Activated naive CD4-positive, alpha-beta T cell treated with anti-CD3 and anti-CD28 coated beads for 36 hours (primary cell): ENCODE results near the gene SDK1. TPM values are rescaled to one million over a fixed set of nuclear protein-coding genes. Genes with fewer than 3 reads are reported as not detected.
A peak's percentile ranks its signal among the peaks of the same experiment; 100 is the strongest.

ENCODE experiments used
- CTCF ChIA-PET: fragments of 350-600 bp; sonication (Branson Sonifier 250); formaldehyde crosslinking; loops from one replicate; lab custom pipeline; 2021; ENCODE audit warnings: antibody characterized with exemption; lab: Charles Lee
- DNase-seq: peaks from one replicate; pipeline ENCODE4 v3.0.0-alpha.2; 2020
- H3K27ac Mint-ChIP-seq: one replicate; pipeline ENCODE4 v1.8.0; 2021; ENCODE audit warnings: mild to moderate bottlenecking, mixed read lengths
- H3K27me3 Mint-ChIP-seq: one replicate; pipeline ENCODE4 v1.8.0; 2021; ENCODE audit warnings: low read depth, mixed read lengths
- H3K36me3 Mint-ChIP-seq: one replicate; pipeline ENCODE4 v1.8.0; 2021; ENCODE audit warnings: low read depth, mixed read lengths
- H3K4me1 Mint-ChIP-seq: one replicate; pipeline ENCODE4 v1.8.0; 2021; ENCODE audit warnings: low read depth, mixed read lengths
- H3K4me3 Mint-ChIP-seq: one replicate; pipeline ENCODE4 v1.8.0; 2021; ENCODE audit warnings: mild to moderate bottlenecking, moderate library complexity, mixed read lengths
- H3K9me3 Mint-ChIP-seq: one replicate; pipeline ENCODE4 v1.8.0; 2021; ENCODE audit warnings: mixed read lengths
- intact Hi-C: fragments of 100-400 bp; cut with micrococcal nuclease; formaldehyde crosslinking; loops from one replicate; pipeline ENCODE4 v1.15.1; 2023
- total RNA-seq, 2 experiments: library from RNA; stranded (reverse); gene quantifications; one replicate each; pipeline ENCODE4 v1.2.3, GENCODE V29; 2021

SDK1 gene
- total RNA-seq, 2 experiments from 2014 or later = 1.3 to 2.0 TPM

DNA sequence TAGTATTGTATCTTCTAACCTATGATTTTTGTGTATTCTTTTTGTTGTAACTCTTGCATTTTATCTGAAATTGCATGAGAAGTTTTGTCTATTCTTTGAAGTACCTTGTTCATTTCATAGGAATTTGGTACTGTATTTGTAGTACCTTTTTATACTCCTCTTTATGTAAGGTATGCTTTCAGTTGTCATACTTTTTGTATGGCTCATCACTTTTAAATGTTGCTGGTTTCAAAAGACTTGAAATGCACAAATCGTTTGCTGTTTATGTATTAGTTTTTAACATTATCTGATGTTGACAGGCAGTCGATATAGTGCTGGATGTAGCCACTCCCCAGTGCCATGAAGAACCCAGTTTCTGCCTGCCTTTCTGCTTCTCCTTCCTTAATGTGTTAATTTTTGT is 158.1 kb downstream of the SDK1 start:
- no peak overlapping the region for H3K27ac Mint-ChIP-seq
- intact Hi-C loops = no loop called here
- H3K4me3 Mint-ChIP-seq = no peak overlapping the region
- H3K27me3 Mint-ChIP-seq = no peaks in the 10 kb centered on the region
- no peak for DNase-seq
- H3K9me3 Mint-ChIP-seq = peaks cover 9% of the 10 kb centered on the region
- peaks cover 45% of the 10 kb centered on the region for H3K4me1 Mint-ChIP-seq
- peaks cover 7% of the 10 kb centered on the region for H3K36me3 Mint-ChIP-seq
- CTCF ChIA-PET = no interaction called here

DNA sequence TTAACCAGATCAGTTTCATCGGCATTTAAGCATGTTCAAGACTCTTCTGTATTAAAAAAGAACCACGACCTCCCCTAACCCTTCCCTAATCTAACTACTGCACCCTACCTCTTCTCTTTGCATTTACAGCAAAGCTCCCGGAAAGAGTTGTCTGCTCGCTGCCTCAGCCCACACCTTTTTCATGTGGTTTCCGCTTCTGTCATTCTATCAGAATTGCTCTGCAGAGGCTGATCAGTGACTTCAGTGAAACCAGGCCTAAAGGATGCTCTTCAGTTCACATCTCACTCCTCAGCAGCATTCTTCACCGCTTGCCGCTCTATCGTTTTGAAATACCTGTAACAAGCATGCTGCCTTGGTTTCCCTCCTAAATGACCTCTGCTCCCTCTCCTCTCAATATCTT is 160.9 kb downstream of the SDK1 start:
- peaks cover 54% of the 10 kb centered on the region for H3K4me1 Mint-ChIP-seq
- CTCF ChIA-PET = interaction anchor here (1.0 kb wide), 1 partner anchor 162 kb away, joined by 3 read pairs; no protein-coding TSS in a partner anchor
- no peaks in the 10 kb centered on the region for H3K27me3 Mint-ChIP-seq
- peak; percentile 90 for DNase-seq
- peaks cover 5% of the 10 kb centered on the region for H3K9me3 Mint-ChIP-seq
- peaks cover 5% of the 10 kb centered on the region for H3K36me3 Mint-ChIP-seq
- H3K4me3 Mint-ChIP-seq = peak overlapping the region; percentile 66
- intact Hi-C loops = loop anchor here (1.0 to 10.0 kb wide), 6 partner anchors 31 to 597 kb away; partner anchors contain the start of gene SDK1
- H3K27ac Mint-ChIP-seq = peak overlapping the region; percentile 90

DNA sequence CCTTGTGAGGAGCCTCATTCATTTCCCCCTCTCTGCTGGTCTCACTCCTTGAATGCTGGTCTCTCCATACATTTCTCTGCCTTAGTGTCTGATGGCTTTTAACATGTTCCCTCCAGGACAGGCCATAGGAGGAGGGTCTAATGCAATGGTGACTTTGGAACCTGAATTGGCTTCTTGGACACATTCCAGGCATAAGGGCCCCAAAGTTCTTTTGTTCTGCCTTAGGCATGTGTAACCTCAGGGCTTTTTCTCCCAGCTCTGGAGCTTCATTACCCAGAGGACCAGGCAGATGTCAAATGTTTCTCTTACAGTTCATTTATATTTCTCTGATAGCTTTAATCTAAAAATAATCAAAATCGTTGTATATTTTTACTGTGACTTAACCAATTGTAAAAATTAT is 162.6 kb downstream of the SDK1 start:
- no peaks in the 10 kb centered on the region for H3K27me3 Mint-ChIP-seq
- H3K4me3 Mint-ChIP-seq = no peak overlapping the region
- H3K27ac Mint-ChIP-seq = no peak overlapping the region
- intact Hi-C loops = loop anchor here (2.0 to 10.0 kb wide), 3 partner anchors 55 to 599 kb away; no protein-coding TSS in a partner anchor
- H3K4me1 Mint-ChIP-seq = peaks cover 57% of the 10 kb centered on the region
- CTCF ChIA-PET = no interaction called here
- peaks cover under 1% of the 10 kb centered on the region for H3K36me3 Mint-ChIP-seq
- no peaks in the 10 kb centered on the region for H3K9me3 Mint-ChIP-seq
- DNase-seq = no peak

DNA sequence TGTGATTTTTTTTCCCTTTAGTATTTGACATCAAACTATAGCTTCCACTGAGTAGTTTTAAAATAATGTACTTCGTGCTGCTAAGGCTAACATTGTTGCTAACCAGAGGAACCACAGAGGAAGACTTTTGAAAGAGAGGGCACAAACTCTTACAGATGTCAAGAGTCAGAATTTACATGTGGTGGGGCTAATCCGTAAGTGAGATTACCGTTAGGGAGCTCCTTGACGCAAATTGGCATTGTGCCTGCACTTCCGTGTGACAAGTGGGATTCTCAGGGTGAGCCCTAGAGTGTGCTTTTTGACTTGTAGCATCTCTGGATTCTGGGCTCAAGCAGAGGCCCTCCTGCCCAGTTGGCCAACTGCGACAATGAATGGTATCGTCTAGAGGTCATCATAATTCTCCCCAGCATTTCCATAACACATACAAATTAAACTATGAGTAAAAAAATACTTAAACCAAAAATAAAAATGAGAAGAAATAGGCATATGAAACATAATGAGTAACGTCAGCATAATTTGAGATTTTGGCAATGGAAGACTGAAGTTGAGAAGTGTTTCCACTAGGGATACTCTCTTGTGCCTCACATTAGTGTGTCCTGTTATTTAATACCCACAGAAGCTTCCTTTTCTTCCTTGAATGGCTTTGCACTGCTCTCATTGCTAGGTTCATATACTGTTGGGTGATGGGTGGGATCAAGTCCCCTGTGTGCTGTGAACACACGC is 164.0 kb downstream of the SDK1 start:
- Mint-ChIP-seq H3K27ac (peak overlapping the region; percentile 69), H3K27me3 (no peaks in the 10 kb centered on the region), H3K36me3 (no peaks in the 10 kb centered on the region), H3K4me1 (peaks cover 49% of the 10 kb centered on the region), H3K9me3 (no peaks in the 10 kb centered on the region), H3K4me3 (no peak overlapping the region)
- intact Hi-C loops = loop anchor here (10.0 kb wide), 2 partner anchors 370 to 600 kb away; no protein-coding TSS in a partner anchor
- peak; percentile 82 for DNase-seq
- CTCF ChIA-PET = interaction anchor here (0.6 kb wide), 1 partner anchor 16 kb away, joined by 3 read pairs; no protein-coding TSS in a partner anchor

DNA sequence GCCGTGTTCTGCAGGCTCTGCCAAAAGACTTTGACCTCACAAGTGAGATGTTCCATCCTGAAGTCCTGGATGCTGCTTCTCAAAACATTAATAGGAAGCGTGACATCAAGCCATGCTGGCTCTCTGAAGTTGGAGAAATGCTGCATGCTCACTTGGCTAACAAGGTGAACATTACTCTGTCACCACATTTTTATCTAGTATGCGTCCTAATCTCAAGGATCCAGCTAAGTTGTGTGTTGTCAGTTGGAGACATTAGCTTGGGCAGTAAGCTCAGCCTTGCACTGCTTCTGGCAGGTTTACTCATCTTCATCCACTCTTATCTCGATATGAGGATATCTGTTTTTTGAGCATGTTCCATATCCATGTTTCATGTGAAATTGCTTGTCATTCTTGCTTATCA is 165.2 kb downstream of the SDK1 start:
- intact Hi-C loops = loop anchor here (10.0 kb wide), 2 partner anchors 371 to 601 kb away; no protein-coding TSS in a partner anchor
- Mint-ChIP-seq H3K4me3 (no peak overlapping the region), H3K27me3 (no peaks in the 10 kb centered on the region), H3K27ac (no peak overlapping the region), H3K4me1 (peaks cover 40% of the 10 kb centered on the region), H3K9me3 (no peaks in the 10 kb centered on the region), H3K36me3 (no peaks in the 10 kb centered on the region)
- CTCF ChIA-PET = no interaction called here
- DNase-seq = no peak

DNA sequence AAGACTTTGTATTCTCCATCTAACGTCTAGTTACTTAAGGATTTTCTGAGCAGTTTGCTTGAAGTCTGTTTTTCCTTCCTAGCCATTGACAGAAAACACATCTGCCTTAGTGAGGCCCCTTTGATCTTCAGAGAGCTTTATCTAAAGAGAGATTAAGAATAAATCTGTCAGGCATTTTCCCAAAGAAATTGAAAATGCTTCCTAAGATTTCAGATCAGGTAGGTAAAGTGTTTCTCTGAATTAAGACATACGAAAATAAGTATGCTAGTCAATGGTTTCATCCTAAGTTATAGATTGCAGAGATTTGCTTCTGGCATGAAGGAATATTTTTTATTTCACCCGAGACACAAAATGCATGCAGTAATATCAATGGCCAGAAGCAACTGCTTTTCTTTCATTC is 168.6 kb downstream of the SDK1 start:
- H3K36me3 Mint-ChIP-seq = no peaks in the 10 kb centered on the region
- peaks cover 24% of the 10 kb centered on the region for H3K4me1 Mint-ChIP-seq
- H3K9me3 Mint-ChIP-seq = no peaks in the 10 kb centered on the region
- H3K27me3 Mint-ChIP-seq = no peaks in the 10 kb centered on the region
- no peak for DNase-seq
- H3K4me3 Mint-ChIP-seq = no peak overlapping the region
- CTCF ChIA-PET = interaction anchor here (0.6 kb wide), 1 partner anchor 49 kb away, joined by 3 read pairs; no protein-coding TSS in a partner anchor
- intact Hi-C loops = loop anchor here (10.0 kb wide), 2 partner anchors 375 to 605 kb away; no protein-coding TSS in a partner anchor
- no peak overlapping the region for H3K27ac Mint-ChIP-seq

DNA sequence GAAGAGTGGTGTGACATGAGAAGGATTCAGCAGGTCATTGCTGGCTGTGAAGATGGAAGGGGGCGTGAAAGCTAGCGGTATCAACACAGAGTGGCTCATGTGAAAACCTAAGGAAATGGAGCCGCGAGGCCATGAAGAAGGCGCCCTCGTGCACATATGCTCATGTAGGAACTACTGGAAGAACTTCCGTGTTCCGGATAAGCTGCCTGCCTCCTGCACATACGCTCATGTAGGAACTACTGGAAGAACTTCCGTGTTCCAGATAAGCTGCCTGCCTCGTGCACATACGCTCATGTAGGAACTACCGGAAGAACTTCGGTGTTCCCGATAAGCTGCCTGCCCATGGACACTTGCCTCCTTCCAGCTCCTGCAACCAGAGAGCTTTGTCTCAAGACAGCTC is 179.1 kb downstream of the SDK1 start:
- no peak for DNase-seq
- intact Hi-C loops = no loop called here
- Mint-ChIP-seq H3K4me3 (no peak overlapping the region), H3K9me3 (no peaks in the 10 kb centered on the region), H3K36me3 (no peaks in the 10 kb centered on the region), H3K4me1 (peaks cover 2% of the 10 kb centered on the region), H3K27me3 (no peaks in the 10 kb centered on the region), H3K27ac (no peak overlapping the region)
- CTCF ChIA-PET = no interaction called here

DNA sequence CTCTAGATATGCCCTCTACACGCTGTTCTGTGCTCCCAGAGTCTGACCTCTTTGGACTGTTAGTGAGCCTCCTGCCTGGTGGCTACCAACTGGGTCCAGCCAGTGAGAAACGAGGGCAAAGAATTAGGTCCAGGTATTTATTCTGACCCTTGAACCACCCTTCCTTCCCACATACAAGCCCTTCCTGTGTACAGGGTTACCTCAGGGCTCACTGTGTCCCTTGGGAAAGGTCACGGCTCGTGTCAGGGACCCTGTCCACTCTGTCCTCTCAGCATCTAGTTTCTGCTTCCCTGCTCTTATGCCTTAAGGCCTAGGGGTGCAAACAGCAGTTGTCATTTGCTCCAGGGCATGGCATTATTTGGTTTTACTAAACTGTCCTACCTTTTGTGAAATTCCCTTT is 180.4 kb downstream of the SDK1 start:
- H3K9me3 Mint-ChIP-seq = no peaks in the 10 kb centered on the region
- DNase-seq = no peak
- H3K36me3 Mint-ChIP-seq = no peaks in the 10 kb centered on the region
- no peak overlapping the region for H3K27ac Mint-ChIP-seq
- CTCF ChIA-PET = interaction anchor here (0.6 to 1.1 kb wide), 2 partner anchors 69 to 112 kb away, joined by 3 read pairs; no protein-coding TSS in a partner anchor
- no peaks in the 10 kb centered on the region for H3K27me3 Mint-ChIP-seq
- peaks cover 2% of the 10 kb centered on the region for H3K4me1 Mint-ChIP-seq
- intact Hi-C loops = no loop called here
- no peak overlapping the region for H3K4me3 Mint-ChIP-seq

DNA sequence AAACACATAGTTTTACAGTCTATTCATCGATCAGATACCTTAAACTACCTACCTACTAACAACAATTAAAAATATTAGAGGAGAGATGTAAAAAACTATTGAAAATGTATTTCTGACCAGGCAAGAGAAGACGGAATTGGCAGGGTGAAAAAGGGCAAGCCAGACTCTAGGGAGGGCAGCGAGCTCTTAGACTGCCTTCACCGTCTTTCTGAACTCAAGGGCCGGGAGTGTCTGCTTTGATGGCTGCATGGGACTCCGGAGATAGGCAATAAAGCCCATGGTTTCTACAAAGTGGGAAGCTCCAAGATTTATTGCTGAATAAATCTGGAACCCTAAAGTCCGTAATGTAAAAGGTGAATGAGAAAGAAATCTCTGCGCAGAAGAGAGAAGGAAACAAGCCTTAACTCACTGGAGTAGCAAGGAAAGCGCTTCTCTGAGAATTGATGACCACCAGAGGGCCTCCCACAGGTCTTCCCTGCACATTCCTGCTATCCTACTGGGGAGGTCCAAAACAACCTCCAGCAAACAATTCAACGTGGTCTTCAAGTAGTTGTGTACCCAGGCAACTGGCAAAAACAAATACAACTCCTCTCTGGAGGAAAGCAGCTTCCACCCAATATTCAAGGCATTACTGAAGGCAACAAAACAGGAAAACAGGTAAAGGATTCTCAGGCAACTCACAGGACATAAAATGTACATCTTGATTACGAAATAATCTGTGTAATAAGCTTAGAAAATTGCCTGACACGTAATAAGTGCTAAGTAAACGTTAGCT is 181.3 kb downstream of the SDK1 start:
- Mint-ChIP-seq H3K36me3 (no peaks in the 10 kb centered on the region), H3K27ac (no peak overlapping the region), H3K27me3 (no peaks in the 10 kb centered on the region), H3K9me3 (no peaks in the 10 kb centered on the region), H3K4me1 (peaks cover 2% of the 10 kb centered on the region), H3K4me3 (no peak overlapping the region)
- peak; percentile 14 for DNase-seq
- CTCF ChIA-PET = interaction anchor here (0.6 to 1.1 kb wide), 3 partner anchors 27 to 158 kb away, joined by 3 to 5 read pairs (median 3); no protein-coding TSS in a partner anchor
- intact Hi-C loops = no loop called here

DNA sequence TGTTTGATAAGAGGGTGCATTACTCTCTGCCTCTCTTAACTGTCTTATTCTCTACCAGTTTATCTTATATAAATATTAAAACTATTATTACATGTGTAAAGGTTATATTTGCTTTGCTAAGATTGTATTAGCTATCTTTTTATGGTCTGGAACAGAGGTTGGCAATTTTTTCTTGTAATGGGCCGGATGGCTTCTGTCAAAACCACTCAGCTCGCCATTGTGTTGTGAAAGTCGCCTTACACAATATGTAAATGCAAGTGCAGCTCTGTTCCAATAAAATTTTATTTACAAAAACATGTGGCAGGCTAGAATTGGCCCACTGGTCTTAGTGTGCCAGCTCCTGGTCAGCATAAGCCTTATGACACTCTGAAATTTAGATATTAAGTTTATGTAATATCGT is 185.8 kb downstream of the SDK1 start:
- intact Hi-C loops = no loop called here
- CTCF ChIA-PET = no interaction called here
- no peak overlapping the region for H3K4me3 Mint-ChIP-seq
- H3K27me3 Mint-ChIP-seq = no peaks in the 10 kb centered on the region
- peaks cover 2% of the 10 kb centered on the region for H3K4me1 Mint-ChIP-seq
- no peaks in the 10 kb centered on the region for H3K9me3 Mint-ChIP-seq
- no peak for DNase-seq
- no peaks in the 10 kb centered on the region for H3K36me3 Mint-ChIP-seq
- H3K27ac Mint-ChIP-seq = no peak overlapping the region

DNA sequence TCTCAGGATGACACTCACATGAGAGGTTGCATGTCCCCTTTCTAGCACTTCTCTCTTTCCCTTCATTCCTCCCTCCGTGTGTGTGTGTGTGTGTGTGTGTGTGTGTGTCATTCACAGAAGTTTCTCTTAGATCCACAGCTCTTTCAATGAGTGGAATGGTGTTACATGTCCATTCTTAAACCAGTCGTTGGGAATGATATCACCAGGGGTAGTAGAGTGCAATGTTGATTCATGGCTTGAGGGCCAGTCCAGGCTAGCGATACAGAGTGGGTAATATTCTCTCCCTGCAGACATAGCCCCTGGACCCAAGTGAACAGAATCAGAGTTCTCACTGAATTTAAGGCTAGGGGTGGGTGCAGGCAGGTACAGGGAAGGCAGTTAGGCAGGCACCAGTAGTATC is 187.8 kb downstream of the SDK1 start:
- Mint-ChIP-seq H3K36me3 (no peaks in the 10 kb centered on the region), H3K27ac (no peak overlapping the region), H3K9me3 (no peaks in the 10 kb centered on the region), H3K27me3 (no peaks in the 10 kb centered on the region), H3K4me3 (no peak overlapping the region), H3K4me1 (peaks cover 11% of the 10 kb centered on the region)
- CTCF ChIA-PET = no interaction called here
- intact Hi-C loops = no loop called here
- no peak for DNase-seq

DNA sequence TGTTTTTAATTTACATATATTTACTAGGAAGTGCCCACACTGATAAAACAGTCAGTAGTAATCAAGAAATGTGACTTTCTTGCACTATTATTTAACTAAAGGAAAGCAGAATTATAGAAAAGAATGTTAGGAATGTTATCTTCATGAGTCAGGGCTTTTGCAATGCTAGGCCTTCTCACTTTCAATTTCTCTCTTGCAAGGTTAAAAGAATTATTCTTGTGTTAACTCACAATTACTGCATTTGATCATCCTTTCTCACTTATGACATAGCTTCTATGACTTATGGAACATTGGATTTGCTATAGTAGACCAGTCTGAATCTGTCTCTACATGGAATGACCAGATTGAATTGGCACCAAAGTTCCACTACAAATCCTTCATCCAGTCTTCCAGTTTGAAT is 192.4 kb downstream of the SDK1 start:
- intact Hi-C loops = loop anchor here (1.0 to 10.0 kb wide), 2 partner anchors 31 to 189 kb away; partner anchors contain the start of gene SDK1
- Mint-ChIP-seq H3K4me1 (peaks cover 29% of the 10 kb centered on the region), H3K36me3 (no peaks in the 10 kb centered on the region), H3K27me3 (no peaks in the 10 kb centered on the region), H3K9me3 (no peaks in the 10 kb centered on the region), H3K27ac (no peak overlapping the region), H3K4me3 (no peak overlapping the region)
- CTCF ChIA-PET = interaction anchor here (0.6 kb wide), 1 partner anchor 65 kb away, joined by 5 read pairs; no protein-coding TSS in a partner anchor
- no peak for DNase-seq
